ENCODE measurements around the gene SLC7A9.

GRCh38 chr19:32852216-32852615 is 17.4 kb downstream of the SLC7A9 start:
- TF ChIP-seq TAF1 (IDR thresholded peaks at IDR 0.05; ENCODE audit: borderline replicate concordance, low read depth, low read length) (no peak), REST (IDR thresholded peaks at IDR 0.05; ENCODE audit: low read depth, low read length) (no peak), RFX5 (IDR thresholded peaks at IDR 0.05; ENCODE audit: low read length) (no peak), CTCF (IDR thresholded peaks at IDR 0.05) (no peak), YY1 (IDR thresholded peaks at IDR 0.05; ENCODE audit: low read depth) (no peak)

Data from SK-N-SH (cell line).